NCI-H345 (cell line): ENCODE measurements around the gene AKAP10.
"Not testable (repeated sequence)": the region's sequence is repeated elsewhere in the genome, so short reads cannot be mapped to it uniquely, and the experiment has no call there.

ENCODE experiments used
- DNase-seq: peaks from one replicate; lab custom pipeline; 2025; lab: John Stamatoyannopoulos, UW

Gene AKAP10

GRCh38 chr17:19979917-19980770 lies 2.5 kb upstream of the AKAP10 start:
- no peak for DNase-seq

GRCh38 chr17:19978805-19979211 lies 1.2 kb upstream of the AKAP10 start:
- DNase-seq = no peak

- DNase-seq = no peak
Observed at GRCh38 chr17:19978209-19978802, 678 bp upstream of the AKAP10 start.

- DNase-seq = no peak
Observed at GRCh38 chr17:19975601-19976000, 2.0 kb downstream of the AKAP10 start.

- no peak for DNase-seq
Observed at GRCh38 chr17:19973156-19973555, 4.5 kb downstream of the AKAP10 start.

- DNase-seq = not testable (repeated sequence)
Observed at GRCh38 chr17:19962954-19963353, 14.7 kb downstream of the AKAP10 start.

- DNase-seq = no peak
Observed at GRCh38 chr17:19958023-19958422, 19.6 kb downstream of the AKAP10 start.

- DNase-seq = no peak
Observed at GRCh38 chr17:19955099-19955498, 22.5 kb downstream of the AKAP10 start.

GRCh38 chr17:19951411-19951810 lies 26.2 kb downstream of the AKAP10 start:
- DNase-seq = not testable (repeated sequence)

GRCh38 chr17:19950624-19951195 lies 26.9 kb downstream of the AKAP10 start:
- not testable (repeated sequence) for DNase-seq

- DNase-seq = no peak
Observed at GRCh38 chr17:19948116-19948943, 29.3 kb downstream of the AKAP10 start.

GRCh38 chr17:19946921-19947320 lies 30.7 kb downstream of the AKAP10 start:
- no peak for DNase-seq

- no peak for DNase-seq
Observed at GRCh38 chr17:19945009-19945626, 32.5 kb downstream of the AKAP10 start.

GRCh38 chr17:19943599-19943998 lies 34.0 kb downstream of the AKAP10 start:
- no peak for DNase-seq

GRCh38 chr17:19943026-19943425 lies 34.6 kb downstream of the AKAP10 start:
- no peak for DNase-seq

- DNase-seq = no peak
Observed at GRCh38 chr17:19940722-19941464, 36.7 kb downstream of the AKAP10 start.

GRCh38 chr17:19939993-19940721 lies 37.5 kb downstream of the AKAP10 start:
- DNase-seq = no peak

- no peak for DNase-seq
Observed at GRCh38 chr17:19938736-19939135, 38.9 kb downstream of the AKAP10 start.

GRCh38 chr17:19937522-19937921 lies 40.1 kb downstream of the AKAP10 start:
- DNase-seq = no peak

- DNase-seq = no peak
Observed at GRCh38 chr17:19935169-19935568, 42.5 kb downstream of the AKAP10 start.
